NCI-H69 (cell line): ENCODE measurements around the gene PLA2G6.
"Not testable (repeated sequence)": the region's sequence is repeated elsewhere in the genome, so short reads cannot be mapped to it uniquely, and the experiment has no call there.

ENCODE experiments used
- DNase-seq: peaks from one replicate; lab custom pipeline; 2025; lab: John Stamatoyannopoulos, UW

PLA2G6 gene

DNA sequence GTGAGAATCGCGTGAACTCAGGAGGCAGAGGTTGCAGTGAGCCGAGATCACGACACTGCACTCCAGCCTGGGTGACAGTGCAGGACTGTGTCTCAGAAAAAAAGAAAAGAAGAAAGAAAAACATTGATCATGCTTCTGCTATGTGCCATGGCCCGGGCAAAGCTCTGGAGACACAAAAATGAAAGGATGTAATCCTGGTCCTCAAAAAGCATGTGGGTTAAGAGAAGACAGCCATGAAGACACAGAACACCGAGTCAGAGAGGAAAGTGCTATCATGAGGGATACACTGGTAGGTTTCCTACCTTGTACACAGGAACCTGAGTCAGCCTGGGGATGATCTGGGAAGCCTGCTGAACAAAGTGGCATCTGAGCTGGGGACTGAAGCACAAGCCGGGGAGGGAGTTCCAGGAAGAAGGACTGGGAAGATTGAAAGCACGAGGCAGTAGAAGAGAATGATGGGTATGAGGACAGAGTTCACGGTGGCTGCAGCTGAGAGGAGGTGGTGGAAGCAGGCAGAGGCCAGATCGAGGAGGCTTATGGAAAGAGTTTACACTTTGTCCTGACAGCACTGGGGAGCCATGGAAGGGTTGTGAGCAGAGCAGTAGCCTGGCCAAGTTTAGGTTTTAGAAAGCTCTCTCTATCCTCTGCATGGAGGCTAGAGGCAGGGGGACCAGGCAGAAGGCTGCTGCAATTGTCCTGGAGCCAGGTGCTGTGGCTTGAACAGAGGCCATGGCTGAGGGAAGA is 10.3 kb upstream of the PLA2G6 start:
- DNase-seq = no peak

DNA sequence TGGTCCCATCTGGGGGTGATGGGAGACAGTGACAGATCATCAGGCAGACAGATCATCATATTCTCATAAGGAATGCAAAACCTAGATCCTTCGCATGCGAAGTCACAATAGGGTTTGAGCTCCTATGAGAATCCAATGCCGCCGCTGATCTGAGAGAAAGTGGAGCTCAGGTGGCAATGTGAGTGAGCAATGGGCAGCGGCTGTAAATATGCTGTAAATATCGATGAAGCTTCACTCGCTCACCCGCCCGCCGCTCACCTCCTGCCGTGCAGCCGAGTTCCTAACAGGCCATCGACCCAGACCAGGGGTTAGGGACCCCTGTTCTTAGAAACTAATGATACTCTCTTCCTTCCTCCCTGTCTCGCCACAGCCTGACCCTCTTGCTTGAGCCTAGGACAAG is 9.4 kb upstream of the PLA2G6 start:
- DNase-seq = no peak

GRCh38 chr22:38190581-38190980 is 9.0 kb upstream of the PLA2G6 start:
- DNase-seq = no peak

- no peak for DNase-seq
These were observed 7.5 kb upstream of the PLA2G6 start for GRCh38 chr22:38189104-38189503.

GRCh38 chr22:38187413-38188212 is 6.0 kb upstream of the PLA2G6 start:
- DNase-seq = peak; percentile 81

- DNase-seq = peak; percentile 69
These were observed 4.8 kb upstream of the PLA2G6 start for GRCh38 chr22:38186429-38186828.

DNA sequence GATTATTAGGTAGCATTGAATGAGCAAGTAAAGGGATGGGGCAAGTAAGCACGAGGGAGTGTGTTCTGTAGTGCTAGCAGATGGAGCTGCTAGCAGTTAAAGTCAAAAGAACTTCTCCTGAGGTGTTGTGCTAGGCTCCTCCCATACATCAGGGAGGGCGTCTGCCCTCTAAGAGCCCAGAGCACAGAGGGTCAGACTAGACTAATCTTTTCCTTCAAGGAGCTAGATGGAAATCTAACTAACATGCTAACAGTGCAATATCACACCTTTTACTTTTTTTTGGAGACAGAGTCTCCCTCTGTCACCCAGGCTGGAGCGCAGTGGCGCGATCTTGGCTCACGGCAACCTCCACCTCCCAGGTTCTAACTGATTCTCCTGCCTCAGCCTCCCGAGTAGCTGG is 3.2 kb upstream of the PLA2G6 start:
- DNase-seq = no peak

- DNase-seq = peak; percentile 59
These were observed 683 bp downstream of the PLA2G6 start for GRCh38 chr22:38180841-38181452.

GRCh38 chr22:38178605-38178937 is 3.1 kb downstream of the PLA2G6 start:
- not testable (repeated sequence) for DNase-seq

DNA sequence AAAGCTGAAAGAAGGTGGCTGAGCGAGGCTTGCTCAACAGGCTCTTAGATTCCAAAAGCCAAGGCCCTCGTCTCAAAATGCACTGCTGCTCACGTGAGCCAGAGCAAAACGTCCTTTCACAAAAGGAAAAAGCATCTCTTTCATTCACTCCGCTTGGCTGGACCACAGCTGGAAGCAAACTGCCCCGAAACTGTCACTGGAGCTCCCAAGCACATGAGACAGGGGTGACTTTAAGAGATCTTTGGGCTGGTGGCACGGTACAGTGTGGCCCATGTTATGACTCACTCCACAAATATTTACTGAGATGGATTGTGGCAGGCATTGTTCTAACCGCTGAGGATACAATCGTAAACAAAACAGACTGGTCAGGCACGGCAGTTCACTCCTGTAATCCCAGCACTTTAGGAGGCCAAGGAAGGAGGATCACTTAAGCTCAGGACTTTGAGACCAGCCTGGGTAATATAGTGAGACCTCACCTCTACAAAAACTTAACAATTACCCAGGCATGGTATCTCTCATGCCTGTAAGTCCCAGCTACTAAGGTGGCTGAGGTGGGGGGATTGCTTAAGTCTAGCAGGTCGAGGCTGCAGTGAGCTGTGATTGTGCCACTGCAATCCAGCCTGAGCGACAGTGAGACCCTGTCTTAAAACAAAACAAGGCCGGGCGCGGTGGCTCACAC is 3.6 kb downstream of the PLA2G6 start:
- DNase-seq = peak; percentile 66

DNA sequence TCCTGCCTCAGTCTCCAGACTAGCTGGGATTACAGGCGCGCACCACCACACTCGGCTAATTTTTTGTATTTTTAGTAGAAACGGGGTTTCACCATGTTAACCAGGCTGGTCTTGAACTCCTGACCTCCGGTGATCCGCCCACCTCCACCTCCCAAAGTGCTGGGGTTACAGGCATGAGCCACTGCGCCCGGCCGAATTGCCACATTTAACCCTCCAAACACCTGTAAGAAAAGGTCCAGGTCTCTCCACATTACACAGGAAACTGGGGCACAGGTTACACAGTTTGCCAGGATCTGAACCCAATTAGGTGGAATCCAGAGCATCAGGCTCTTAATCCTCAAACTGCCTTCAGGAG is 4.1 kb downstream of the PLA2G6 start:
- DNase-seq = not testable (repeated sequence)

DNA sequence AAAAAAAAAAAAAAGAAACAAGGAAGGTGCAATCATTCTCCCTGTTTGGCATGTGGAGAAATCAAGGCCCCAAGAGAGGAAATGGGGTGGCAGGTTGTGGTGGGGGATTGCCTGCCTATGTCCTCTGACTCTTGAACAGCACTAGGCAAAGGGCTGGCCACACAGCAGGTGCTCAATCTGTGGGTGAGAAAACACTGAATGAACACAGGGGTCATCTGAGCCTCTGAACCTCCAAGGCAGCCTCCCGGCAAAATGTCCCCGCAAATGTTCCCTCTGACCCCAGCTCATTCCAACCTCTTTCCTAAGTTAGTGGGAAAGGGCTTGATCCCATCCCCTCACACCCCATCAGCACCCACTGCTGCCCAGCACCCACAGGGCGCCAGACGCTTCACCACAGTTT is 4.6 kb downstream of the PLA2G6 start:
- DNase-seq = no peak

- DNase-seq = no peak
These were observed 5.4 kb downstream of the PLA2G6 start for GRCh38 chr22:38176170-38176741.

GRCh38 chr22:38175206-38176118 is 6.2 kb downstream of the PLA2G6 start:
- no peak for DNase-seq

DNA sequence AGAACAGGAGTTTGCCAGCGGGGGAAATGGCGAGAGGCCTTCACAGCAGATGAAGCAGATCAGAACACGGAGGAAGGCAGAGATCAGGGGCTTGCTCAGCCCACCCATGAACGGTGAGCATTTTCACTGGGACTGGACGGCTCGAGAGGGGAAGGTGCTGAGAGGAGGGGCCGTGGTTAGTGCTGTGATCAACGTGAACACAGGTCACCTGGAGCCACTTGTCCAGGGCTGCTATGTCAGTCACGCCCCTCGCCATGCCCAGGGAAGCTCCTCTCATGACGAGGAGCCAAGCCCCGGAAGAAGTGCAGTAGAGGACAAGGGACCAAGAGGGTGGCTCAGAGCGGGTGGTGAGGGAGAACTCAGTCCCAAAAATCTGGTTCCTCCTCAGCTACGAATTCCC is 7.0 kb downstream of the PLA2G6 start:
- no peak for DNase-seq

DNA sequence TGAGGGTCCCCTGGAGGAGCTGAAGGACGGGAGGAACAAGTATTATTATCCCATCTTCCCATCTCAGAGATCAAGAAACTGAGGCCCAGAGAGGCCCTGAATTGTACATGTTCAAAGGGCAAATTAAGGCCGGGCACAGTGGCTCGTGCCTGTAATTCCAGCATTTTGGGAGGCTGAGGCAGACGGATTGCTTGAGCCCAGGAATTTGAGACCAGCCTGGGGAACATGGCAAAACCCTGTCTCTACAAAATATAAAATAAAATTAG is 8.1 kb downstream of the PLA2G6 start:
- no peak for DNase-seq

DNA sequence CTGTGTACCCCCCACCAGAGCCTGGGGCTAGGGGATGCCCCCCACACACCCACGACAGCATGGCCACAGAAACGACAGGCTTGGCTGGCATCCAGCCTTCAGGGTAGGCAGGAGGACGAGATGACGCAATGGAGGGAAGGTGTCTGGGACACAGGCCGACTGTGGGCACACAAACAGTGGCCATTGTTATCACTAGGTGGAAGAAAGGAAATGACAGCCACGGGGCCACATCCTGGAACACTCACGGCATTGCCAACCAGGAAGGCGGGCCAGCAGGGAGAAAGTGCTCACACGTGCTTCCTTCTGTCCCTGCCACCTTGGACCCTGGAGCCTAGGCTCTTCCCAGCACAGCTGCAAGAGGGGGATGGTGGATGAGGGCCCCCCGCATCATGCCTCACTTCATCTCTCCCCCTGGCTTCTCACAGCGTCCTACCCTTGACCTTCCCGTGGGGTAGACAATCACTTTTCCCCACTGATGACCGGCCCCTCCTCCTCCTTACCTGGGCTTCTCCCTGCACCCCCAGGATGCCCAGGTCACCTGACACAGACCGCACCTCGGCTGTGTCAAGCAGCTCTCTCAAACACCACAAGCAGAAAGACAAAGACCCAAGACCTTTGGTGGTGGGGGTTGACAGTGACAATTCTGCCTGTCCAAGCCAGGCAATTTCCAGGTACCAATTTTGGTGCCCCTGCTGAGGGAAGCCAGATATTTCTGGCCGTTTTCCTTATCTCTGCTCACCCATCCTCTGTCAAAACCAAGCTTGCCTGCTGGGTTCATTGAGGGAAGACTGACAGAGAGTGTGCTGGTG is 8.6 kb downstream of the PLA2G6 start:
- peak; percentile 80 for DNase-seq

DNA sequence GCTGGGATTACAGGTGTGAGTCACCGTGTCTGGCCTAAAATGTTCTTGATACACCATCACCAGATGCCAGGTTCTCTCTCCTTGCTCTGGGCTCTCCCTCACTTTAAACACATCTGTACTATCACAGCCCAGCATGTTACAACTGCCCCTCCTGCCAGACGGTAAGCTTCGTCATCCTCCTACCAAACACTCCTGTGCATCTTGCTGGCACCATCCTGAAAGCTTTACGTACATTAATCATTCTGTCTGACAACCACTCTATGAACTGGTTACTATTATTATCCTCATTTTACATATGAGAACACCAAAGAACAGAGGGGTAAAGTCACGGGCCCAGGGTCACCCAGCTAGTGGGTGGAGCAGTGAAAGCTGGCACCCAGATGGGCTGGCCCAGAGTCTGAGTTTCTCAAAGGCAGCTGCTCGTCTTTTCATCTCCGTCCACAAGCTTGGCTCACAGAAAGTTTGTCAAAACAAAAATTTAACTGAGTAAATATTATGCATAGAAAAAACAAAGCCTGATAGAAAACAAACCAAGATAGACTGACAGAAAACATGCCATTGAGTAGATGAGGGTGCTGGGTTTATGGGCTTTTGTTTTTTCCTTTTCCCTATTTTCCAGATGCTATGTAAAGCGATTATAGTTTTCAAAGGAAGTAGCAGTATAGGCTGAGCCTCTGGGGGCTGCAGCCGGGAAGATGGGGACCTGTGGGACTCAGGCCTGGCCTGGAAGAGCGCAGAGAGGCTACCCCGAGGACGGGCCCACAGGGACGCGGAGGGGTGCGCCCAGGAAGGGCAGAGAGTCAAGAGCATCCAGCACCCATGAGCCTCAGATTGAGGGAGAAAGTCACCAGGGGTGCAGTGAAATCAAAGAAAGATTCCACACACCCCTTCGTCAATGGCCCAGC is 9.5 kb downstream of the PLA2G6 start:
- DNase-seq = peak; percentile 76

- DNase-seq = no peak
These were observed 11.2 kb downstream of the PLA2G6 start for GRCh38 chr22:38170469-38170868.

DNA sequence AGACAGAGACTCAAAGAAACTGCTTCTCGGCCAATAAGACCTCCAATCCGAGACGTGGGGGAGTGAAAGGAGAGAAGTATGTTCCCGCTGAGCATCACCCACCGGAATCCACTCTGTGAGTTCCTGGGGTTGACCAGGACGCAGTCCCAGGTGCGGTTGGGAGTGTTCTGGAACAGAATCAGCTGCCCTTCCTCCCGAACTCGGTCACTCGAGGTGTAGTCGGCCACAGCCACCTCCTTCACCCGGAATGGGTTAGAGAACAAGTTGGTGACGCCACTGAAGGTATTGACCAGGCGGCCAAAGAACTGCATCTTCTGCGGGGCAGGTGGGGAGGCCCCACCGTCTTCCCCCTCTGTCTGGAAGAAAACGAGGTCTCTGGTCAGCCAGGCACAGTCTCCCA is 12.5 kb downstream of the PLA2G6 start:
- no peak for DNase-seq
